ENCODE data around the gene EVI5L.
A peak's percentile ranks its signal among the peaks of the same experiment; 100 is the strongest.

The EVI5L gene

DNA sequence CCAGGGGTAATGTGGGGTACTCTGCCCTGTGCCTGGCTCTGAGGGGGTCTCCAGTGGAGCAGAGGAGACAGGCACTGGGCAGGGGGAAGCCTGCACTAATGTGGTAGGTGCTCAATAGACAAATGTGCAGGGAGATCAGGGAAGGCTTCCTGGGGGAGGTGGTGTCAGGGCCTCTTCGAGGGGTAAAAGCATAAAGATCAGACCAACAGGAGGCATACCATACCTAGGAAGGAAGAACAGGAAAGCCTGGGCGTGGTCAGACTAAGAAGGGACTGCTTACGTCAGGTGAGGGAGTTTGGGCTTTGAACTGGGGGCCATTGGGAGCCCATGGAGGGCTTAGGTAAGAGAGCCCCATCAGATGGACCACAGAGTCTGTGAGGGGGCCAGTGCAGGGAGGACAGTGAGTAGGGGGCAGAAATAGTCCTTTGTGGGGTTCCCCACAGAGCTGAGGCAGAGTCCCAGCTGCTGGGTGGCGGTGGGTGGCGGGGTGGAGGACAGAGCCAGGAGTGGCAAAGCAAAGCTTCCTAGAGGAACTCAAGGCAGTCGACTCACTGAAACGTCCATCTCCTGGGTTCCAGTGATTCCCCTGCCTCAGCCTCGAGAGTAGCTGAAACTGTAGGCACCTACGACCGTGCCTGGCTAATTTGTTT lies 35.4 kb downstream of the EVI5L start:
- H3K4me1 Mint-ChIP-seq (ENCODE audit: low read depth) = peaks cover 10% of the 10 kb centered on the region
- peak overlapping the region; percentile 22 for H3K4me3 Mint-ChIP-seq
- no peak overlapping the region for H3K27ac Mint-ChIP-seq
- no peaks in the 10 kb centered on the region for H3K36me3 Mint-ChIP-seq (ENCODE audit: low read depth)
- H3K27me3 Mint-ChIP-seq (ENCODE audit: low read depth) = peaks cover 51% of the 10 kb centered on the region
- no peaks in the 10 kb centered on the region for H3K9me3 Mint-ChIP-seq
- DNase-seq (ENCODE audit: low spot score) = no peak

DNA sequence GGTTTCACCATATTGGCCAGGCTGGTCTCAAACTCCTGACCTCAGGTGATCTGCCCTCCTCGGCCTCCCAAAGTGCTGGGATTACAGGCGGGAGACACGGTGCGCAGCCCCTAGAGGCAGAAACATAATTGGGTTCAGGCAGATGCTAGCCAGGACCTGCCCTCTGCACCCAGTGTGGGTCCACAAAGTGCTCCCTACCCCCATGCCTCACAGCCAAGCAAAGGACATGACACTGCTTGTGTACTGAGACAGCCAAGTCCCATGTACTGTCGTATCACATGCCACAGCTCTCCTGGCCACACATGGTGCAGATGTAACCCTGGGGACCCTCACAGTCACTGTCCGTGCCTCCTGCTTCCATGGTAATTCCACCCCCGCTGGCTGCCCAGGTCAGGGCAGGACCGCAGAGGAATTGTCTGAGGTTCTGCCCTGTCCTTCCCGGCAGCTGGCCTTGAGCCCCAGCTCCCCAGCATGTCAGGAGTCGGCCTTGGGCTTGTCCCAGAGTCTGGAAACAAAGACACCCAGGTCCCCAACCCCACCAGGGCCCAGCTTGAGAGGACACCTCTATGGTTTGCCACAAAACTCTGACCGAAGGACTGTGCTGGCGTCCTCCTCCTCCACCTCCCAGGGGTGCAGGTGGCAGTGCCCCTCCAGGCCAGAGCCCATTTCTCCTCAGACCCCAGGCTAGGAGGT lies 36.5 kb downstream of the EVI5L start:
- no peaks in the 10 kb centered on the region for H3K36me3 Mint-ChIP-seq (ENCODE audit: low read depth)
- no peak overlapping the region for H3K27ac Mint-ChIP-seq
- H3K4me3 Mint-ChIP-seq = no peak overlapping the region
- H3K27me3 Mint-ChIP-seq (ENCODE audit: low read depth) = peaks cover 51% of the 10 kb centered on the region
- no peak for DNase-seq (ENCODE audit: low spot score)
- peaks cover 17% of the 10 kb centered on the region for H3K4me1 Mint-ChIP-seq (ENCODE audit: low read depth)
- no peaks in the 10 kb centered on the region for H3K9me3 Mint-ChIP-seq

DNA sequence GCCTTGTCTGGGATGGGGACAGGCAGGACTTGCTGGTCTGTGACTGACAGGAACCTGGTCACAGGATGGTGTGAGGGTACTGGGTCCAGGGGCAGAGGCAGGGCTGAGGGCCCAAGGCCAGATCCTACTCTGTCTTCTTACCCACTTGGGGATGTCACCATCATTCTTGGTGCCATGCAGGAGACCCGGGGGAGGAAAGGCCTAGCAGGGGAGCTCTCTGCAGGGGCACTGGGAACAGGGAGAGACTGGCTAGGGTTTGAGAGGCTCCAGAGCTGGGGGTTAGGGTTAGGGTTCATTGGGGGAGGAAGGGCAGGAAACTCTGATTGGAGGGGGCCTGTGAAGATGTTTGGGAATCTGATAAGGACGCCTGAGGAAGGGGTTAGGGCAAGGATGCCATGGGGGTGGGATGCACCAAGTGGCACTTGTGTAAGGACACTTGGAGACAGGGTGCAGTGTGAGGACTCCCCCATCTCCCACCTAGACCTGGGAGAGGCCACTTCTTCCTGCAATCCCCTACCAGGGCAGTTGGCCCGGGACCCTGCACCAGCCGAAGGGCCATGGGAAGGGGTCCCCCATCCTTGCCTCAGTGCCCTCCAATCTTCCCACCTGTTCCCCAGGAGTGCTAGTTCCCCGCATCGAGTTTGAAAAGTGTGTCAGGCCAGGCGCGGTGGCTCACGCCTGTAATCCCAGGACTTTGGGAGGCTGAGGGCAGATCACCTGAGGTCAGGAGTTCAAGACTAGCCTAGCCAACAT lies 37.2 kb downstream of the EVI5L start:
- Mint-ChIP-seq H3K4me1 (ENCODE audit: low read depth) (peaks cover 21% of the 10 kb centered on the region), H3K9me3 (no peaks in the 10 kb centered on the region), H3K4me3 (no peak overlapping the region), H3K36me3 (ENCODE audit: low read depth) (no peaks in the 10 kb centered on the region), H3K27me3 (ENCODE audit: low read depth) (peaks cover 56% of the 10 kb centered on the region), H3K27ac (no peak overlapping the region)
- DNase-seq (ENCODE audit: low spot score) = no peak

DNA sequence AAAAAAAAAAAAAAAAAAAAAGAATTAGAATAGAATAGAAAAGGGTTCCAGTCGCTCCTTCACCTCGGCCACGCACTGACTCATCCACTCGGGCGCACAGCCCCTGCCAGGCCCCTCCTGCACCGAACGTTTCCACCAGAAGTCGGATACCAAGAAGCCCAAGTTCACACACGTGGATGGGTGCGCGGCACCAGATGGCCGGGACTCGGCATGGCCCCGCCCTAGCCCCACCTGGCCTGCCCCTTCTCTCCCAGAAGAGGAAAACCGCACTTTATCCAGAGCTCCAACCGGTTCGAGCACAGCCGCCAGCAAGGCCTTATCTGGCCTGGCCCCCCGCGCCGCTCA lies 38.3 kb downstream of the EVI5L start:
- DNase-seq (ENCODE audit: low spot score) = no peak
- H3K36me3 Mint-ChIP-seq (ENCODE audit: low read depth) = no peaks in the 10 kb centered on the region
- H3K4me3 Mint-ChIP-seq = no peak overlapping the region
- no peaks in the 10 kb centered on the region for H3K9me3 Mint-ChIP-seq
- H3K27me3 Mint-ChIP-seq (ENCODE audit: low read depth) = peaks cover 62% of the 10 kb centered on the region
- H3K4me1 Mint-ChIP-seq (ENCODE audit: low read depth) = peaks cover 21% of the 10 kb centered on the region
- no peak overlapping the region for H3K27ac Mint-ChIP-seq

DNA sequence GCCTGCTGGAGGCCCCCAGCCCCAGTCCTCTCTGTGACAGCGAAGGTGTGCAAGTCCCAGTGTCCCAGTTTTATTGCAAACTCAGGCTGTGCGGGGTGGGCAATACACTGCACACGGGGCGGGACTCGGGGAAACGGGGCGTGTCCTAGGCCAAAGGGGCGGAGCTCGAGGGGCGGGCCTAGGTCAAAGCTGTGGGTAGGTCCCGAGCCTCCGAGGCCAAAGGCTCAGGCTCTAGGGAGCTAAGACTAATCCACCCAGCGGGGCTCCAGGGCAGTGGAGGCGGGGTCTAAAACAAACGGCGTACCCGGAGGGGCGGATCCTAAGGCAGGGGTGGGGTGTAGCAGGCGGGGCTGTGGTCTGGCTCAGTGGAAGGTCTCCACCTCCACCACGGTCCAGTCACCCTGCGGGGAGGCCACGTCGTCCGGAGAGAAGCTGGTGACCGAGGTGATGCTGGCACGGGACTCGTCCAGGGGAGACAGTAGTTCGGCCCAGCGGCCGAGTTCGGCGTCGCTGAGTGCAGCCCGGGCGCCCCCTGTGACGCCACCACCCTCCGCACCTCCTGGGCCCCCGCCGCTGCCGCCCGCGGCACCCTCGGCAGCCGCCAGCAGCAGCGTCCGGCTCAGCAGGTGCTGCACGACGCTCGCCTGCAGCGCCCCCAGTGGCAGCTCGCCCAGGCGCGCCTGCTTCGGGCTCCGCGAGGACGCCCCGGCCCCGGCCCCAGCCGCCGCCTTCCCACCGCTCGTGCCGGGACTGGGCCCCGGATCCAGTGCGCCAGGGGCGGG lies 38.8 kb downstream of the EVI5L start:
- H3K27me3 Mint-ChIP-seq (ENCODE audit: low read depth) = peaks cover 60% of the 10 kb centered on the region
- H3K4me3 Mint-ChIP-seq = peak overlapping the region; percentile 74
- H3K9me3 Mint-ChIP-seq = no peaks in the 10 kb centered on the region
- H3K36me3 Mint-ChIP-seq (ENCODE audit: low read depth) = no peaks in the 10 kb centered on the region
- peak; percentile 80 for DNase-seq (ENCODE audit: low spot score)
- H3K27ac Mint-ChIP-seq = peak overlapping the region; percentile 49
- H3K4me1 Mint-ChIP-seq (ENCODE audit: low read depth) = peaks cover 21% of the 10 kb centered on the region

DNA sequence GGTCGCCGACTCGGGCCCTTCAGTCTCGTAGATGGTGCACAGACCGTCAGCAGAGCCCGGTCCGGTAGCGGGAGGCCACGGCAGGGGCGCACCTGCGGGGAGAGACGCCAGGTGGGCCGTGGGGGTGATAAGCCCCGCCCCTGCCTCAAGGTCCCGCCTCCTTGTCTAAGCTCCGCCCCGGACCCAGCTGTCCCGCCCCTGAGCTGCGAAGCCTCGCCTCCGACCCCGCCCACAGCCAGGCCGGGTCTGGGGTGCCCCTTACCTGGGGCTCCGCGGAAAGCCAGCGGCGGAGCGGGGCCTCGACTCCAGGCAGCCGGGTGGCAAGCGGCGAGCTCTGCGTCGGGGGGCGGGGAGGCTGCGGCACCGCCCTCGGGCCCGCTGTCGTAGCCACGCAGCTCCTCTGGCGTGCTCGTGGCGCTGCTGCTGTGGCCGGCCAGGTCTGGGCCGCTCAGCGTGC lies 39.5 kb downstream of the EVI5L start:
- Mint-ChIP-seq H3K36me3 (ENCODE audit: low read depth) (no peaks in the 10 kb centered on the region), H3K4me1 (ENCODE audit: low read depth) (peaks cover 21% of the 10 kb centered on the region), H3K27me3 (ENCODE audit: low read depth) (peaks cover 55% of the 10 kb centered on the region), H3K9me3 (no peaks in the 10 kb centered on the region), H3K27ac (no peak overlapping the region), H3K4me3 (peak overlapping the region; percentile 43)
- peak; percentile 66 for DNase-seq (ENCODE audit: low spot score)

DNA sequence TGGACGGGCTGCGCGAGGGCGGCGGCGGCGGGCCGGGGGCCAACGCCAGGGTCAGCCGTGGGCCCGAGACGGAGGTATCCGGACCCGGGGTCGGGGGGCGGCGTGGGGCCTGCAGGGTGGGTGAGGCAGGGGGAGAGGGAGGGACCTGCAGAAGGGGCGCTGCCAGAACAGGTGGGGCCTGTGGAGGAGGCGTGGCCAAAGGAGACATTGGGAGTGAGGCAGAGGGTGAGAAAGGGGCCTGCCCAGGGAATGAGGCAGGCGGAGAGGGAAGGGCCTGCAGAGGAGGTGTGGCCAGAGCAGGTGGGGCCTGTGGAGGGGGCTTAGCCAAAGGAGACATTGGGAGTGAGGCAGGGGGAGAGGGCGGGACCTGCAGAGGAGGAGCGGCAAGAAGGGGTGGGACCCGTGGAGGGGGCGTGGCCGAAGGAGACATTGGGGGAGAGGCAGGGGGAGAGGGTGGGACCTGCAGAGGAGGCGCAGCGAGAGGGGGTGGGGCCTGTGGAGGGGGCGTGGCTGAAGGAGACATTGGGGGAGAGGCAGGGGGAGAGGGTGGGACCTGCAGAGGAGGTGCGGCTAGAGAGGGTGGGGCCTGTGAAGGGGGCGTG lies 40.0 kb downstream of the EVI5L start:
- Mint-ChIP-seq H3K36me3 (ENCODE audit: low read depth) (no peaks in the 10 kb centered on the region), H3K4me1 (ENCODE audit: low read depth) (peaks cover 21% of the 10 kb centered on the region), H3K27me3 (ENCODE audit: low read depth) (peaks cover 56% of the 10 kb centered on the region), H3K27ac (no peak overlapping the region), H3K4me3 (peak overlapping the region; percentile 45), H3K9me3 (no peaks in the 10 kb centered on the region)
- DNase-seq (ENCODE audit: low spot score) = no peak

DNA sequence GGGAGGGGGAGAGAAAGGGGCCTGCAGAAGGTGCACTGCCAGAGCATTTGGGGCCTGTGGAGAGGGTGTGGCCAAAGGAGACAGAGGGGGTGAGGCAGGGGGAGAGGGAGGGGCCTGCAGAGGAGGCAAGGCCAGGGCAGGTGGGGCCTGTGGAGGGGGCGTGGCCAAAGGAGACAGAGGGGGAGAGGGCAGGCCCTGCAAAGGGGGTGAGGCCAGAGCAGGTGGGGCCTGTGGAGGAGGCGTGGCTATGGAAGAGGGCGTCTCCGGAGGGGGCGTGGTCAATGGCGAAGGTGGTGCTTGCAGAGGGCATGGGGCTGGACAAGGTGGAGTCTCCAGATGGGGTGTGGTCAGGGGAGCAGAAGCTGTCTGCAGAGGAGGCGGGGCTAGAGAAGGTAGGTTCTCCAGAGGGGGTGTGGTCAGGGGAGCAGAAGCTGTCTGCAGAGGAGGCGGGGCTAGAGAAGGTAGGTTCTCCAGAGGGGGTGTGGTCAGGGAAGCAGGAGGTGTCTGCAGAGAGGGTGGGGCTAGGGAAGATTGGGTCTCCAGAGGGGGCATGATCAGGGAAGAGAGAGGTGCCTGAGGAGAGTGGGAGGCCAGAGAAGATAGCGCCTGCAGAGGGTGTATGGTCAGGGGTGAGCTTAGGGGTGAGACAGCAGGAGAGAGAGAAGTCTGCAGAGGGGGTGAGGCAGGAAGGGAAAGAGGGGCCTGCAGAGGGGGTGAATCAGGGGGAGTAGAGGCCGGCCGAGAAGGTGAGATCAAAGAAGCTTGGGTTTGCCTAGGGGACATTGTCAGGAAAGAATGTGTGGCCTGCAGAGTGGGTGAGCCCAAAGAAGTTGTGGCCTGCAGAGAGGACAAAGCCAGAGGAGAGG lies 40.8 kb downstream of the EVI5L start:
- no peaks in the 10 kb centered on the region for H3K9me3 Mint-ChIP-seq
- H3K36me3 Mint-ChIP-seq (ENCODE audit: low read depth) = no peaks in the 10 kb centered on the region
- peak; percentile 33 for DNase-seq (ENCODE audit: low spot score)
- peaks cover 57% of the 10 kb centered on the region for H3K27me3 Mint-ChIP-seq (ENCODE audit: low read depth)
- H3K4me3 Mint-ChIP-seq = peak overlapping the region; percentile 60
- H3K4me1 Mint-ChIP-seq (ENCODE audit: low read depth) = peaks cover 15% of the 10 kb centered on the region
- H3K27ac Mint-ChIP-seq = peak overlapping the region; percentile 62

DNA sequence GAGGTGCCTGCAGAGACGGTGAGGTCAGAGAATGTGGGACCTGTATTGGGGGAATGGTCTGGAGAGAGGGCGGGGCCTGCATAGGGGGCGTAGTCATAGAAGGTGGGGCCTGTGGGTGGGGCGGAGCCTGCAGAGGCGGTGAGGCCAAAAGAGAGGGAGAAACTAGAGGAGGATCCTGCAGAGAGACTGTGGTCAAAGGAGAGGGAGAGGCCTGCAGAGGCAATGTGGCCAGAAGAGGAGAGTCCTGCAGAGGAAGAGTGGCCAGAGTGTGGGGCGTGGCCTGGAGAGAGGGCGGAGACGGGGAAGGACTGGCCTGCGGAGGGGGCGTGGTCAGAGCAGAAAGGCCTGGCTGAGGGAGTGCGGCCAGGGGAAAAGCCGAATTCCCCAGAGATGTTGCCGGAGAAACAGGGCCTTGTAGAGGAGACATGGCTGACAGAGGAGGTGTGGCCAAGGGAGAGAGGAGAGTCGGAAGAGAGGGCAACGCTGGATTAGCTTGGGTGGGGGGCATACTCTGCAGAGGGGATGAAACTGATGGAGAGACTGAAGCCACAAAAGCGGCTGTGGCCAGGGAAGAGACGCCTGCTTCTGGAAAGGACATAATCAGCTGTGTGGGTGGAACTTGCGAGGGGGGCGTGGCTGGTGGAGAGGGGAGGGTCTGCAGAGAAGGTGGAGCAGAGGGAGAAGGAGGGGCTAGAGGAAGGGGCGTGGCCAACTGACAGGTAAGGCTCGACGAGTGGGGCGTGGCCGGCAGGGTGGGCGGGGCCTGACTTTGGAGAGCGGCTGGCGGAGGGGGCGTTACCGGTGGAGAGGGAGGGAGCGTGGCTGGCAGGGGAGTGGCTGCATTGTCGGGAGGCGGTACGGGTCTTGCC lies 41.7 kb downstream of the EVI5L start:
- H3K27me3 Mint-ChIP-seq (ENCODE audit: low read depth) = peaks cover 59% of the 10 kb centered on the region
- DNase-seq (ENCODE audit: low spot score) = peak; percentile 56
- H3K9me3 Mint-ChIP-seq = no peaks in the 10 kb centered on the region
- peak overlapping the region; percentile 60 for H3K4me3 Mint-ChIP-seq
- peaks cover 15% of the 10 kb centered on the region for H3K4me1 Mint-ChIP-seq (ENCODE audit: low read depth)
- peak overlapping the region; percentile 62 for H3K27ac Mint-ChIP-seq
- no peaks in the 10 kb centered on the region for H3K36me3 Mint-ChIP-seq (ENCODE audit: low read depth)

DNA sequence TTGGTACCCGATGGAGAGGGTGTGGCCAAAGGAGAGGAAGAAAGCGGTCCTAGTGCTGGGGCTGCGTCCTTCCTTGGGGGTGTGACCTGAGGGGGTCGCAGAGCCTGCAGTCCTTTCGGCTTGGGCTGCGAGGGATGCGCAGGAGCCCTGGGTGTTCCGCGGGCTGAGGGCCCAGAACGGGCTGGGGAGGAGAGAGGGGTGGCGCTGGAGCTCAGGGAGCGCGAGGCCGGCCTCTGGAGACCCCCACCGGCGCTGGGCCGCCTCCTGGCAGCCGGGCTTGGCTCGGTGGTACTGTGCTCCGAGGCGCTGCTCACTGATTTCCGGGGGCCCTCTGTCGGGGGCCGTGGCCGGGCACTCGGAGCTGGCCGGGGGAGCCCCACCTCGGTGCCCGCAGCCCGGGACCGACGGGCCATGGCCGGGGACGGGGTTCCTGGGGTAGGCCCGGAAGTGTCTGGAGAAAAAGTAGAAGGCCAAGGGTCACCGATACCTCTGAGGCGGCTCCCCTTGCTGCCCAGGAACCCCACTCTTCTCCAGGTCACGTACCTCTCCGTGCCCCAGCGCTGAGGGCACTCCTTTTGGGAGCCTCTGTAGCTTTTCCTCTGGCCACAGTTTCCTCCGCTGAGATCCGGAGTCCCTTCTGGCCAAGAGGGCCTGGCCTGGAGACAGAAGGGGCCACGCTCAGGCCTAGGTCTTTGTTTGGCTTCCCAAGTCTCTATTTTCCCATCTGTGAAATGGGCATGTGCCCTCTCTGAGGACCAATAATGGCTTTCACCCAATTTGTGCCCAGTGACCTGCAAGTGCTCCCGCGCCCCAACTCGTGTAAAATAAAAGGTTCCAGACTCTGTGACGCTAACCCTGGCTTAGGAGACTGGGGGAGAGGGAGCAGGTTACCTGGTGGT lies 42.5 kb downstream of the EVI5L start:
- no peaks in the 10 kb centered on the region for H3K36me3 Mint-ChIP-seq (ENCODE audit: low read depth)

DNA sequence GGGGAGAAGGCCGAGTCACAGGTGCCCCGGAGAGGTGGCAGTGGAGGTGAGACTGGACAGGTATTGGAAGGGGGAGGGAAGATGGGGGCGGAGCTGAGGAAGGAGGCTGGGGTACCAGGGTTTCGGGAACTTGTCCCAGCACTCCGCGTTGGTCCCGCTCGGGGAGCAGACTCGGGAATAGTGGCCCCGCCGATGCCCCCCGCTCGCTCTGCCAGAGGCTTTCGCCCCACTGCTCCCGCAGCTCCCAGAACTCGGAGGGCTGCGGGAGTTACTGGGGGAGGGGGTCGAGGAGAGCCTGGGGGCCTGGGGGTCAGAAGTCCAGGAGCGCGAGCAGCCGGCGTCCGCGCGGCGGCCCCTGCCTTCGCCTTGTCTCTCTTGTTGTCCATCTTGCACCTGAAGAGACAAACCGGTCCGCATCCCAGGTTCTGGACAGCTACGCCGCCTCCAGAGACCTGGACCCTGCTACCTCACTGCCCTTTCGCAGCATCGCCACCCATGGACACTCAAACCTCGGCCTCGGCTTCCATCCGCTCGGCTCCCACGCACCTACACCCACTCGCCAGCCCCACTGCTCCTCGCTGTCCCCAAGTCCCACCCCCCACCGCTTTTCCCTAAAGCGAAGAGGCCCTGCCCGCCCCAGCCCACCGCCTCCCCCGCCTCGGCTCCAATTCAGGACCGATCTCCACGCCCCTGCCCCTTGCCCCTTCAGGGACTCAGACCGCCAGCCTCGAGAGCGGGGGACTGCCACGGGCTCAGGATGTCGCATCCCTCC lies 43.5 kb downstream of the EVI5L start:
- Mint-ChIP-seq H3K4me1 (ENCODE audit: low read depth) (peaks cover 15% of the 10 kb centered on the region), H3K27ac (no peak overlapping the region), H3K4me3 (peak overlapping the region; percentile 61), H3K27me3 (ENCODE audit: low read depth) (peaks cover 46% of the 10 kb centered on the region), H3K9me3 (no peaks in the 10 kb centered on the region), H3K36me3 (ENCODE audit: low read depth) (no peaks in the 10 kb centered on the region)
- DNase-seq (ENCODE audit: low spot score) = no peak

More for the DNA sequence above, 42.5 kb downstream of the EVI5L start:
- no peak overlapping the region for H3K4me3 Mint-ChIP-seq
- DNase-seq (ENCODE audit: low spot score) = no peak
- H3K27me3 Mint-ChIP-seq (ENCODE audit: low read depth) = peaks cover 55% of the 10 kb centered on the region
- H3K27ac Mint-ChIP-seq = no peak overlapping the region
- peaks cover 15% of the 10 kb centered on the region for H3K4me1 Mint-ChIP-seq (ENCODE audit: low read depth)
- H3K9me3 Mint-ChIP-seq = no peaks in the 10 kb centered on the region

All from T-helper 2 cell treated with Interferon-gamma antibody and Interleukin-4, amounts not matched to agents 5 μg/mL and 100 μg/mL, for 36 hours (primary cell).